Testis (tissue), 3 donors: Measurements from ENCODE around the gene EBI3. TPM values are rescaled to one million over a fixed set of nuclear protein-coding genes. Genes with fewer than 3 reads are reported as not detected.
"Not testable (repeated sequence)": the region's sequence is repeated elsewhere in the genome, so short reads cannot be mapped to it uniquely, and the experiment has no call there.

Source experiments
- DNase-seq: peaks from one replicate; pipeline ENCODE4 v3.0.0-alpha.2; 2019
- H3K27ac ChIP-seq, 2 donors: fragments of 200-600 bp; sonication (generic); one replicate each; pipeline ENCODE4 v1.5.1; 2019
- H3K27me3 ChIP-seq: fragments of 200-600 bp; sonication (generic); one replicate; pipeline ENCODE4 v1.5.1; 2019
- H3K36me3 ChIP-seq: fragments of 200-600 bp; sonication (generic); one replicate; pipeline ENCODE4 v1.5.1; 2017; ENCODE audit warnings: low read depth; ENCODE audit errors: missing control alignments
- H3K4me1 ChIP-seq: fragments of 200-600 bp; sonication (generic); one replicate; pipeline ENCODE4 v1.5.1; 2019
- H3K4me3 ChIP-seq, 2 donors: fragments of 200-600 bp; sonication (generic); one replicate each; pipeline ENCODE4 v1.5.1; 2017 to 2019
- H3K9me3 ChIP-seq: fragments of 200-600 bp; sonication (generic); one replicate; pipeline ENCODE4 v1.5.1; 2017
- POLR2A ChIP-seq: fragments of 450-650 bp; IDR thresholded peaks from one replicate; pipeline ENCODE4 v1.6.1; 2017; ENCODE audit warnings: antibody characterized with exemption, mild to moderate bottlenecking, moderate library complexity
- WGBS, 2 donors: methylation state at CpG; one replicate each; pipeline ENCODE4 v1.1.5; 2018; 5-methylcytosine and 5-hydroxymethylcytosine counted together
- intact Hi-C: fragments of 100-400 bp; cut with DNase I; formaldehyde crosslinking; loops from one replicate; pipeline ENCODE4 v1.15.1; 2023; ENCODE audit warnings: low total_unique reads
- polyA plus RNA-seq: library from polyadenylated mRNA; stranded (reverse); fragments of 350-450 nt; fragmentation: Illumina TruSeq; extraction: RNeasy Lipid Tissue Mini Kit (QIAGEN cat#74804); gene quantifications from one replicate; pipeline ENCODE4 v1.2.3, GENCODE V29; 2014; ENCODE audit warnings: low read depth, low replicate concordance; ENCODE audit not compliant: insufficient read depth
- total RNA-seq, 2 donors: library from RNA; depleted of rRNA; stranded (reverse); fragments of >200 nt; gene quantifications; one replicate each; pipeline ENCODE4 v1.2.3, GENCODE V29; 2016
- TF ChIP-seq, protein P1 (sequence below), 3 experiments: fragments of 450-650 bp in 2 of 3; fragments of 200-600 bp in 1 of 3; sonication (generic) in 1 of 3; IDR thresholded peaks; one replicate each; pipeline ENCODE4 v1.5.1; 2016 to 2019; ENCODE audit warnings: antibody characterized with exemption in 3 of 3, mild to moderate bottlenecking in 2 of 3, moderate library complexity in 1 of 3

Gene EBI3
- total and polyA plus RNA-seq, 3 donors from 2014 or later = 1.3 to 8.4 (median 1.9) TPM

GRCh38 chr19:4267101-4267900 is 38.0 kb downstream of the EBI3 start:
- Histone ChIP-seq H3K4me3 (no peak overlapping the region), H3K4me1 (no peaks in the 10 kb centered on the region), H3K36me3 (no peaks in the 10 kb centered on the region), H3K9me3 (no peaks in the 10 kb centered on the region), H3K27ac (no peak overlapping the region), H3K27me3 (no peaks in the 10 kb centered on the region)
- intact Hi-C loops = no loop called here
- TF ChIP-seq POLR2A = no peak
- TF ChIP-seq, protein P1, sequence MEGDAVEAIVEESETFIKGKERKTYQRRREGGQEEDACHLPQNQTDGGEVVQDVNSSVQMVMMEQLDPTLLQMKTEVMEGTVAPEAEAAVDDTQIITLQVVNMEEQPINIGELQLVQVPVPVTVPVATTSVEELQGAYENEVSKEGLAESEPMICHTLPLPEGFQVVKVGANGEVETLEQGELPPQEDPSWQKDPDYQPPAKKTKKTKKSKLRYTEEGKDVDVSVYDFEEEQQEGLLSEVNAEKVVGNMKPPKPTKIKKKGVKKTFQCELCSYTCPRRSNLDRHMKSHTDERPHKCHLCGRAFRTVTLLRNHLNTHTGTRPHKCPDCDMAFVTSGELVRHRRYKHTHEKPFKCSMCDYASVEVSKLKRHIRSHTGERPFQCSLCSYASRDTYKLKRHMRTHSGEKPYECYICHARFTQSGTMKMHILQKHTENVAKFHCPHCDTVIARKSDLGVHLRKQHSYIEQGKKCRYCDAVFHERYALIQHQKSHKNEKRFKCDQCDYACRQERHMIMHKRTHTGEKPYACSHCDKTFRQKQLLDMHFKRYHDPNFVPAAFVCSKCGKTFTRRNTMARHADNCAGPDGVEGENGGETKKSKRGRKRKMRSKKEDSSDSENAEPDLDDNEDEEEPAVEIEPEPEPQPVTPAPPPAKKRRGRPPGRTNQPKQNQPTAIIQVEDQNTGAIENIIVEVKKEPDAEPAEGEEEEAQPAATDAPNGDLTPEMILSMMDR (IDR thresholded peaks at IDR 0.05) = peak; percentile 57 to 86 (median 68)
- DNase-seq = peak; percentile 74
- 48 to 58% methylated on average over 19 to 21 of the region's 21 CpGs for WGBS, 2 donors

DNA sequence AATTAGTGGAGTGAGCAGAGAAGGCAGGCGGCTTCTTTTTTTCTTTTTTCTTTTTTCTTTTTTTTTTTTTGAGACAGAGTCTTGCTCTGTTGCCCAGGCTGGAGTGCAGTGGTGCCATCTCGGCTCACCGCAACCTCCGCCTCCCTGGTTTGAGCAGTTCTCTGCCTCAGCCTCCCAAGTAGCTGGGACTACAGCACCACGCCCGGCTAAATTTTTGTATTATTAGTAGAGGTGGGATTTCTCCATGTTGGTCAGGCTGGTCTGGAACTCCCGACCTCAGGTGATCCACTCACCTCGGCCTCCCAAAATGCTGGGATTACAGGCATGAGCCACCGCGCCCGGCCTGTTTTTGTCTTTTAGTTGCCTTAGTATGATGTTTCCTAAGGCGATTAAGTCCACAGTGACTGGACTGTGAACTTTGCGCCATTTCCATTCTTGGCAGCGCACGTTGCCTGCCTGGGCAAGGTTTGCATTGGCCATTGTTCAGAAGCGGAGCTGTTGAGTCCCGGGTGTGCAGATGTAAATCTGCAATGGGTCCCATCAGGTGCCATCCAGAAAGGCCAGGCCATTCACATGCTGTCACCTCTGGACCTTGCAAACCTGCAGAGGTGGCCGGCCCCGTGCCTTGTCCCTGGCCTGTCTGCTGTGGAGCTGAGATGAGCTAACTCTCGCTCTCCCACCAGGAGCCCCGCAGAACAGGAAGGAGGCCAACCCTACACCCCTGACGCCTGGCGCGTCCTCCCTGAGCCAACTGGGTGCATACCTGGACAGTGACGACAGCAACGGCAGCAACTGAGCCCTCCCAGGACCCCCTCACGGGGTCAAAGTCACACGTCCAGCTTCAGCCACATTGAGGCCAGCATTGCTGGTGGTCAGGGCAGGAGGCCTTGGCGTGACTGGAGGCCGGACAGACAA is 38.8 kb downstream of the EBI3 start:
- no peaks in the 10 kb centered on the region for H3K9me3 ChIP-seq
- no peaks in the 10 kb centered on the region for H3K4me1 ChIP-seq
- no peaks in the 10 kb centered on the region for H3K36me3 ChIP-seq
- intact Hi-C loops = no loop called here
- H3K4me3 ChIP-seq = no peak overlapping the region
- DNase-seq = no peak
- TF ChIP-seq, protein P1 (IDR thresholded peaks at IDR 0.05) = no peak
- TF ChIP-seq POLR2A = no peak
- H3K27me3 ChIP-seq = no peaks in the 10 kb centered on the region
- no peak overlapping the region for H3K27ac ChIP-seq
- 92 to 94% methylated on average over 29 to 30 of the region's 30 CpGs for WGBS, 2 donors

- Histone ChIP-seq H3K27me3 (no peaks in the 10 kb centered on the region), H3K9me3 (no peaks in the 10 kb centered on the region), H3K36me3 (no peaks in the 10 kb centered on the region), H3K4me3 (no peak overlapping the region), H3K4me1 (no peaks in the 10 kb centered on the region), H3K27ac (no peak overlapping the region)
- TF ChIP-seq, protein P1 (IDR thresholded peaks at IDR 0.05) = no peak
- TF ChIP-seq POLR2A = no peak
- intact Hi-C loops = no loop called here
- 85 to 89% methylated on average over 12 to 13 of the region's 13 CpGs for WGBS, 2 donors
- DNase-seq = no peak
Measured at GRCh38 chr19:4268816-4269430, 39.6 kb downstream of the EBI3 start.

- Histone ChIP-seq H3K4me1 (no peaks in the 10 kb centered on the region), H3K9me3 (no peaks in the 10 kb centered on the region), H3K27me3 (no peaks in the 10 kb centered on the region), H3K4me3 (no peak overlapping the region), H3K27ac (no peak overlapping the region), H3K36me3 (no peaks in the 10 kb centered on the region)
- DNase-seq = no peak
- WGBS, 2 donors = 81 to 86% methylated on average over 10 of the region's 10 CpGs
- intact Hi-C loops = loop anchor here (10.0 kb wide), 1 partner anchor 82 kb away; no protein-coding TSS in a partner anchor
- TF ChIP-seq, protein P1 (IDR thresholded peaks at IDR 0.05) = no peak
- TF ChIP-seq POLR2A = no peak
Measured at GRCh38 chr19:4272894-4273293, 43.6 kb downstream of the EBI3 start.

DNA sequence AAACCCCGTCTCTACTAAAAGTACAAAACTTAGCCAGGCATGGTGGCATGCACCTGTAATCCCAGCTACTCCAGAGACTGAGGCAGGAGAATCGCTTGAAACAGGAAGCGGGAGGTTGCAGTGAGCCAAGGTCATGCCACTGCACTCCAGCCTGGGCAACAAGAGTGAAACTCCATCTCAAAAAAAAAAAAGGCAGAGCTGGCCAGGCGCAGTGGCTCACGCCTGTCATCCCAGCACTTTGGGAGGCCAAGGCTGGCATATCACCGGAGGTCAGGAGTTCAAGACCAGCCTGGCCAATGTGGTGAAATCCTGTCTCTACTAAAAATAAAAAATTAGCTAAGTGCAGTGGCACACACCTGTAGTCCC is 45.0 kb downstream of the EBI3 start:
- H3K9me3 ChIP-seq, DNase-seq, H3K27me3 ChIP-seq, H3K4me1 ChIP-seq, H3K4me3 ChIP-seq, H3K36me3 ChIP-seq, H3K27ac ChIP-seq: not testable (repeated sequence)
- WGBS, 2 donors = 81 to 82% methylated on average over 6 of the region's 6 CpGs
- intact Hi-C loops = loop anchor here (10.0 kb wide), 1 partner anchor 80 kb away; no protein-coding TSS in a partner anchor
